ENCODE data around the gene AP2A2.

GRCh38 chr11:1034456-1035295 is 109.0 kb downstream of the AP2A2 start:
- TF ChIP-seq REST (IDR thresholded peaks at IDR 0.05; ENCODE audit: low read depth): no peak
- TF ChIP-seq TAF1 (IDR thresholded peaks at IDR 0.05; ENCODE audit: low read depth): no peak
- no peak for TF ChIP-seq RAD21 (IDR thresholded peaks at IDR 0.05; ENCODE audit: low read depth)
- TF ChIP-seq CEBPB (IDR thresholded peaks at IDR 0.05): no peak
